K562 (cell line): ENCODE results near the gene RASGRP2. TPM values are rescaled to one million over a fixed set of nuclear protein-coding genes. Genes with fewer than 3 reads are reported as not detected.

Experiments used
- ARNT ChIP-seq, 2 experiments: fragments of 450-650 bp; IDR thresholded peaks; 2 replicates each; pipeline ENCODE4 v1.6.1; 2016; ENCODE audit warnings: mild to moderate bottlenecking in 1 of 2
- CBX3 ChIP-seq, 2 experiments: IDR thresholded peaks; 1 replicate in 1 of 2; 2 replicates in 1 of 2; pipeline ENCODE4 v1.6.1; 2012; ENCODE audit warnings: inconsistent platforms in 2 of 2, low read length in 2 of 2, borderline replicate concordance in 1 of 2, control low read depth in 1 of 2
- E2F3 ChIP-seq: fragments of 250-450 bp; sonication (Bioruptor Pico); IDR thresholded peaks from 2 replicates; pipeline ENCODE4 v1.4.0; 2020; ENCODE audit warnings: mild to moderate bottlenecking
- EP400 ChIP-seq: fragments of 450-650 bp; IDR thresholded peaks from 2 replicates; pipeline ENCODE4 v1.6.1; 2017; ENCODE audit warnings: antibody characterized with exemption, mild to moderate bottlenecking, moderate library complexity
- ESRRB ChIP-seq: fragments of 250-450 bp; sonication (Bioruptor Pico); IDR thresholded peaks from 2 replicates; pipeline ENCODE4 v1.5.0; 2020; ENCODE audit warnings: mild to moderate bottlenecking, moderate library complexity, borderline replicate concordance
- ETV6 ChIP-seq, 3 experiments: fragments of 150-350 bp in 1 of 3; sonication (generic) in 1 of 3; formaldehyde crosslinking in 1 of 3; IDR thresholded peaks; 2 replicates each; pipeline versions ENCODE4 v1.6.1 to v1.8.0; 2014 to 2022; ENCODE audit warnings: borderline replicate concordance in 2 of 3, low read depth in 2 of 3, antibody characterized with exemption in 1 of 3, low read length in 1 of 3, mild to moderate bottlenecking in 1 of 3, missing genetic modification reagents in 1 of 3
- HDAC1 ChIP-seq, 2 experiments: fragments of 450-650 bp; IDR thresholded peaks; 2 replicates each; pipeline ENCODE4 v1.6.1; 2016 to 2017; ENCODE audit warnings: inconsistent platforms in 1 of 2, mild to moderate bottlenecking in 1 of 2, moderate library complexity in 1 of 2
- HEY1 ChIP-seq: fragments of 250-450 bp; sonication (Bioruptor Pico); IDR thresholded peaks from 2 replicates; pipeline ENCODE4 v1.5.0; 2020; ENCODE audit warnings: mild to moderate bottlenecking, moderate library complexity, borderline replicate concordance
- KLF6 ChIP-seq: fragments of 250-450 bp; sonication (Bioruptor Pico); IDR thresholded peaks from 2 replicates; pipeline ENCODE4 v1.4.0; 2020; ENCODE audit warnings: mild to moderate bottlenecking, moderate library complexity, borderline replicate concordance
- MAX ChIP-seq: sonication (generic); formaldehyde crosslinking; IDR thresholded peaks from 2 replicates; pipeline ENCODE4 v1.9.0; 2022; ENCODE audit warnings: mild to moderate bottlenecking, missing genetic modification reagents
- MAZ ChIP-seq, 2 experiments: fragments of 450-650 bp in 1 of 2; sonication (generic) in 1 of 2; formaldehyde crosslinking; IDR thresholded peaks in 1 of 2; conservative IDR thresholded peaks in 1 of 2; 2 replicates each; pipeline versions ENCODE4 v1.4.0 to v1.5.0; 2020; ENCODE audit warnings: mild to moderate bottlenecking in 1 of 2, missing genetic modification reagents in 1 of 2
- NCOR1 ChIP-seq: fragments of 450-650 bp; IDR thresholded peaks from 2 replicates; pipeline ENCODE4 v1.6.1; 2016; ENCODE audit warnings: mild to moderate bottlenecking, moderate library complexity
- PRMT5 ChIP-seq: sonication (generic); formaldehyde crosslinking; IDR thresholded peaks from 2 replicates; pipeline ENCODE4 v1.5.0; 2020; ENCODE audit warnings: missing genetic modification reagents
- RBM14 ChIP-seq: fragments of 200-400 bp; formaldehyde crosslinking; IDR thresholded peaks from 2 replicates; pipeline ENCODE4 v1.6.1; 2018; ENCODE audit warnings: low read depth, mild to moderate bottlenecking, low read length, moderate library complexity, borderline replicate concordance; ENCODE audit not compliant: insufficient read depth
- RFX7 ChIP-seq: fragments of 250-450 bp; sonication (Bioruptor Pico); IDR thresholded peaks from 2 replicates; pipeline ENCODE4 v1.5.1; 2021; ENCODE audit warnings: mild to moderate bottlenecking
- THRAP3 ChIP-seq: fragments of 450-650 bp; IDR thresholded peaks from 2 replicates; pipeline ENCODE4 v1.6.1; 2016; ENCODE audit warnings: mild to moderate bottlenecking, inconsistent platforms, borderline replicate concordance
- UBTF ChIP-seq, 2 experiments: IDR thresholded peaks; 2 replicates each; pipeline ENCODE4 v1.6.1; 2012; ENCODE audit warnings: improper control_type of control experiment in 2 of 2, low read depth in 2 of 2, low read length in 2 of 2, borderline replicate concordance in 1 of 2
- WHSC1 ChIP-seq: IDR thresholded peaks from one replicate; pipeline ENCODE4 v1.6.1; 2012; ENCODE audit warnings: low read length, control low read depth, inconsistent platforms
- ZBTB7A ChIP-seq: IDR thresholded peaks from 2 replicates; pipeline ENCODE4 v1.6.1; 2011; ENCODE audit warnings: low read depth, mild to moderate bottlenecking, low read length, moderate library complexity, borderline replicate concordance; ENCODE audit not compliant: control insufficient read depth
- ZFP36 ChIP-seq: fragments of 150-350 bp; IDR thresholded peaks from 2 replicates; pipeline ENCODE4 v1.6.1; 2018; ENCODE audit warnings: low read length, low read depth; ENCODE audit not compliant: partially characterized antibody
- ZNF324 ChIP-seq: fragments of 250-450 bp; sonication (Bioruptor Pico); IDR thresholded peaks from 2 replicates; pipeline ENCODE4 v1.4.0; 2020; ENCODE audit warnings: mild to moderate bottlenecking
- ZNF785 ChIP-seq: fragments of 250-450 bp; sonication (Bioruptor Pico); IDR thresholded peaks from 2 replicates; pipeline ENCODE4 v1.4.0; 2020; ENCODE audit warnings: mild to moderate bottlenecking
- polyA plus RNA-seq, 8 experiments: library from polyadenylated mRNA; depleted of rRNA in 4 of 8; stranded (reverse) in 5 of 8; unstranded in 3 of 8; fragments of >200 nt; fragmentation: Nextera tagmentation in 2 of 8; fragmentation: Illumina TruSeq in 1 of 8; extraction: Ambion mirVana in 2 of 8; extraction: Trizol in 1 of 8; gene quantifications; 2 replicates each; pipeline versions ENCODE4 v1.2.1 to v1.2.3, GENCODE V29; 2011 to 2014; ENCODE audit warnings: inconsistent platforms in 1 of 8, missing spikeins in 1 of 8
- total RNA-seq, 7 experiments: library from RNA; depleted of rRNA in 6 of 7; stranded (reverse); fragments of >200 nt in 6 of 7; fragmentation: Illumina TruSeq in 2 of 7; extraction: Trizol in 2 of 7; gene quantifications; 2 replicates each; pipeline versions ENCODE4 v1.2.1 to v1.2.3, GENCODE V29; 2011 to 2021; ENCODE audit warnings: low replicate concordance in 1 of 7
- TF ChIP-seq, protein P1 (sequence below): fragments of 250-450 bp; sonication (Bioruptor Pico); IDR thresholded peaks from 2 replicates; pipeline ENCODE4 v1.5.0; 2021; ENCODE audit warnings: mild to moderate bottlenecking, borderline replicate concordance

Gene RASGRP2
- total and polyA plus RNA-seq, 9 of the 15 experiments (the other 6 are each of a cell fraction or from before 2014, with no cell fraction given) = 0.87 to 22.7 (median 5.5) TPM

DNA sequence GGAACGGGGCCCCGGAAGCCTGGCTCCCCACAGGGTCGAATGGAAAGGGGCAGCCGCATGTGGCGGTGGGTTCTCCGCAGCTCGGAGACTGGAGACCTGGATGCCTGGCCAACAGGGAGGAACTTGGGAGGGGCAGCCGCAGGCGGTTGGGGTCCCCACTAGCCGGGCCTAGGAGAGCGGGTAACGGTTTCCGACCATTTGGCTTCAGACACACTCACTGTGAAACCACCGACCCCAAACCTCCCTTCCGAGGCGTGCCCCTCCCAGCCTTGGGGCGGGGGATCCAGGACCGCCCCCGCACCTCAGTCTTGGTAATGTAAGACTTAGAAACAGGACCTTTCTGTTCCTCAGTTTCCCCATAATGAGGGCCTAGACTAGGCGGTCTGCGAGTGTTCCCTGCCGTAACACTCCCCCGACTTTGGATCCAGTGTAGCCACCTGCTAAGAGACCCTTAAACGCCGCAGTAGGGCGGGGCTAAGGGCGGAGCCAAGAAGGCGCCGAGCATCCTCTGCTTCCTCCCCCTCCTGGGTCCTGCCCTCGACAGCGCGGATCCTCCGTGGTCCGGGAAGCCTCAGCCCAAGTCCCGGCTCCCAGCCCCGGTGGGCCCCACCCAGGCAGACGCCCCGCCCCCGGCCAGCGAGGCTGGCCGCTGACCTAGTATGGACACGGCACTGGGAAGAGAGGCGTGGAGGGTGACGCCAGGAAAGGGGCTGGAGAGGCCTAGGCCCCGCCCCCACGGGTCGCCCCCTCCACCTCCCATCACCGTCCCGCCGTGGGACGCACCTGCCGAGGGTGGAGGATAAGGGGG is 1.8 kb upstream of the RASGRP2 start (continued):
- no peak for TF ChIP-seq PRMT5 (CRISPR knock-in tag)
- TF ChIP-seq ARNT (IDR thresholded peaks at IDR 0.05) = no peak
- TF ChIP-seq MAZ (CRISPR knock-in tag; conservative IDR thresholded peaks at IDR 0.05 in 1 of 2, IDR thresholded peaks at IDR 0.05 in 1 of 2) = peak in 1 of 2 experiments; percentile 43; a peak in 1 of 4 replicates
- no peak for TF ChIP-seq THRAP3
- TF ChIP-seq MAX = 0 out of 2 replicates have a peak, but pooled peaks have one; percentile 5
- no peak for TF ChIP-seq HEY1
- 0 out of 4 replicates have a peak, but pooled peaks of 1 of the 2 experiments have one; percentile 17 for TF ChIP-seq UBTF (IDR thresholded peaks at IDR 0.05; ENCODE audit: borderline replicate concordance in 1 of 2, low read depth in 2 of 2, low read length in 2 of 2)
- TF ChIP-seq NCOR1 = no peak
- TF ChIP-seq ZNF324 (CRISPR knock-in tag) = no peak
- TF ChIP-seq HDAC1 (IDR thresholded peaks at IDR 0.05) = no peak
- no peak for TF ChIP-seq RFX7
- no peak for TF ChIP-seq WHSC1
- no peak for TF ChIP-seq KLF6 (CRISPR knock-in tag)
- no peak for TF ChIP-seq CBX3 (IDR thresholded peaks at IDR 0.05; ENCODE audit: borderline replicate concordance in 1 of 2, low read length in 2 of 2)
- no peak for TF ChIP-seq RBM14
- TF ChIP-seq E2F3 (CRISPR knock-in tag) = no peak
- no peak for TF ChIP-seq ZFP36
- TF ChIP-seq, protein P1, sequence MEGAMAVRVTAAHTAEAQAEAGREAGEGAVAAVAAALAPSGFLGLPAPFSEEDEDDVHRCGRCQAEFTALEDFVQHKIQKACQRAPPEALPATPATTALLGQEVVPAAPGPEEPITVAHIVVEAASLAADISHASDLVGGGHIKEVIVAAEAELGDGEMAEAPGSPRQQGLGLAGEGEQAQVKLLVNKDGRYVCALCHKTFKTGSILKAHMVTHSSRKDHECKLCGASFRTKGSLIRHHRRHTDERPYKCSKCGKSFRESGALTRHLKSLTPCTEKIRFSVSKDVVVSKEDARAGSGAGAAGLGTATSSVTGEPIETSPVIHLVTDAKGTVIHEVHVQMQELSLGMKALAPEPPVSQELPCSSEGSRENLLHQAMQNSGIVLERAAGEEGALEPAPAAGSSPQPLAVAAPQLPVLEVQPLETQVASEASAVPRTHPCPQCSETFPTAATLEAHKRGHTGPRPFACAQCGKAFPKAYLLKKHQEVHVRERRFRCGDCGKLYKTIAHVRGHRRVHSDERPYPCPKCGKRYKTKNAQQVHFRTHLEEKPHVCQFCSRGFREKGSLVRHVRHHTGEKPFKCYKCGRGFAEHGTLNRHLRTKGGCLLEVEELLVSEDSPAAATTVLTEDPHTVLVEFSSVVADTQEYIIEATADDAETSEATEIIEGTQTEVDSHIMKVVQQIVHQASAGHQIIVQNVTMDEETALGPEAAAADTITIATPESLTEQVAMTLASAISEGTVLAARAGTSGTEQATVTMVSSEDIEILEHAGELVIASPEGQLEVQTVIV = no peak
- no peak for TF ChIP-seq ESRRB
- no peak for TF ChIP-seq ZNF785 (CRISPR knock-in tag)
- TF ChIP-seq ETV6 (IDR thresholded peaks at IDR 0.05; ENCODE audit: borderline replicate concordance in 1 of 2, low read depth in 2 of 2, low read length in 1 of 2) = no peak
- no peak for TF ChIP-seq ETV6 (CRISPR knock-in tag; IDR thresholded peaks at IDR 0.05; ENCODE audit: borderline replicate concordance)
- TF ChIP-seq ZBTB7A = peak; percentile 30; the same call in 1 of the 2 replicates
- TF ChIP-seq EP400 = peak; percentile 35; the same call in 1 of the 2 replicates
